NB4 (cell line): ENCODE data around the gene ANKRD52.

Experiments
- TF ChIP-seq, protein P1 (sequence below): IDR thresholded peaks from 2 replicates; pipeline ENCODE4 v1.6.1; 2011; ENCODE audit warnings: low read depth, low read length
- TF ChIP-seq, protein P2 (sequence below): IDR thresholded peaks from one replicate; pipeline ENCODE4 v1.5.1; 2012; ENCODE audit warnings: low read depth, low read length

DNA sequence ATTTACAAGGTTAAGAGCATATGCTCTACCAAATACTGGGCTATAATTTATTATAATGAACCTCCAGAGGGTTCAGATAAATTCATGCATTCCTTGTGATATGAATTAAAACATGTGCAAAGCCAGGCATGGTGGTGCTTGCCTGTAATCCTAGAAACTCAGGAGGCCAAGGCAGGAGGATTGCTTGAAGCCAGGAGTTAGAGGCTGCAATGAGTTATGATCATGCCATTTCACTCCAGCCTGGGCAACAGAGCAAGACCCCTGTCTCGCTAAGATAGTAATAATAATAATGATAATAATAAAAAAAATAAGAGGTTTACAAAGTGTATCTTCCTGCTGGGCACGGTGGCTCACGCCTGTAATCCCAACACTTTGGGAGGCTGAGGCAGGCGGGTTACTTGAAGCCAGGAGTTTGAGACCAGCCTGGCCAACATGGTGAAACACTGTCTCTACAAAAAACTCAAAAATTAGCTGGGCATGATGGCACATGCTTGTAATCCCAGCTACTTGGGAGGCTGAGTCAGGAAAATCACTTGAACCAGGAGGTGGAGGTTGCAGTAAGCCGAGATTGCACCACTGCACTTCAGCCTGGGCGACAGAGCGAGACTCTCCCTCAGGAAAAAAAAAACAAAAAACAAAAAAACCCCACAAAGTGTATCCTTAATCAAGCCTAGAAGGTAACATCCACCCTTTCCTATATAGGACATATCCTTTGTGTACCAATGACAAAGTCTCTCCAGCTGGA lies 49.2 kb upstream of the ANKRD52 start:
- TF ChIP-seq, protein P1, sequence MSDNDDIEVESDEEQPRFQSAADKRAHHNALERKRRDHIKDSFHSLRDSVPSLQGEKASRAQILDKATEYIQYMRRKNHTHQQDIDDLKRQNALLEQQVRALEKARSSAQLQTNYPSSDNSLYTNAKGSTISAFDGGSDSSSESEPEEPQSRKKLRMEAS, result no peak
- TF ChIP-seq, protein P2, sequence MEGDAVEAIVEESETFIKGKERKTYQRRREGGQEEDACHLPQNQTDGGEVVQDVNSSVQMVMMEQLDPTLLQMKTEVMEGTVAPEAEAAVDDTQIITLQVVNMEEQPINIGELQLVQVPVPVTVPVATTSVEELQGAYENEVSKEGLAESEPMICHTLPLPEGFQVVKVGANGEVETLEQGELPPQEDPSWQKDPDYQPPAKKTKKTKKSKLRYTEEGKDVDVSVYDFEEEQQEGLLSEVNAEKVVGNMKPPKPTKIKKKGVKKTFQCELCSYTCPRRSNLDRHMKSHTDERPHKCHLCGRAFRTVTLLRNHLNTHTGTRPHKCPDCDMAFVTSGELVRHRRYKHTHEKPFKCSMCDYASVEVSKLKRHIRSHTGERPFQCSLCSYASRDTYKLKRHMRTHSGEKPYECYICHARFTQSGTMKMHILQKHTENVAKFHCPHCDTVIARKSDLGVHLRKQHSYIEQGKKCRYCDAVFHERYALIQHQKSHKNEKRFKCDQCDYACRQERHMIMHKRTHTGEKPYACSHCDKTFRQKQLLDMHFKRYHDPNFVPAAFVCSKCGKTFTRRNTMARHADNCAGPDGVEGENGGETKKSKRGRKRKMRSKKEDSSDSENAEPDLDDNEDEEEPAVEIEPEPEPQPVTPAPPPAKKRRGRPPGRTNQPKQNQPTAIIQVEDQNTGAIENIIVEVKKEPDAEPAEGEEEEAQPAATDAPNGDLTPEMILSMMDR, result no peak
